GM19238 (cell line): Measurements from ENCODE around the gene ECSIT.
"Not testable (repeated sequence)": the region's sequence is repeated elsewhere in the genome, so short reads cannot be mapped to it uniquely, and the experiment has no call there.

Source experiments
- DNase-seq: peaks from one replicate; pipeline ENCODE4 v3.0.0; 2011; ENCODE audit warnings: low spot score; ENCODE audit not compliant: insufficient read length

Gene ECSIT

DNA sequence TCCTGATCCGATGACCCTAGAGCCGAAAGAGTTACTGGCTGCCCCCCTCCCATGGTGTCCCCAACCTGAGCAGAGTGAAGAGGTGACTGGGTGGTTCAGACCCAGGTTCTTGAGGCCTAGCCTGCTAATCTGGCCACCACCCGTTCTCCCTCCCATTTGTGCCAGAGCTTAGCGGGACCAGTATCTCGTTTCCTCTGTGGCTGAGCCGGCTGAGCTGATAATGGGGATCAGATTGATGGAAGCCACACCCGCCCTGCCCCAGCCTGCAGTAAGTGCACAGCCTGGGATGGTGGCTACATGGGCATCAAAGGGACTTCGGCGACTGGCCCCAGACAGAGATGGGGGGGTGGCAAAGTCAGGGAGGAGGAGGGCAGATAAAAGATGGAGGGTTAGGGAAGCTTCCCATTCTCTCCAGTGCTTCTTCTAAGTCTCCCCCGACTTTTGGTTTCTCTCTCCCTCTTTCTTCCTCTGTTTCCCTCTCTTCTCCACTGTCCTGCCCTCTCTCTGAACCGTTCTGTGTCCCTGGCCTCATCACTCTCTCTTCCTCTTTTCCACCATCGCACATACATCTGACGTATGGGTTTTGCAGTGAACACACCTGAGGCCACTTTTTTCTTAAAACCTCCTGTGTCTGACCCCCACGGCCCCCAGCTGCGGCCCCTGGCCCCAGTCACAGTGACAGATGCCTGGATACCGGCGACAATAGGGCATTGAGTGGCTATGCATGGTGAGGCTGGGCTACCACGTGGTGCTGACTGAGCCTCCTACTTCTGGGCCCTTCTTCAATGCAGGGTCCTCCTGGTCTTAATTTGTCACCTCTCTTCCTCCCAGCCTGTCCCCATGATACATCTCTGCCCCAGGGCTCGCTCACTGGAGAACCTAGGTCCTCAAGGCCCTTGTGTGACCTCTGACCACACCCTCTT, 50.5 kb downstream of the ECSIT start:
- no peak for DNase-seq

DNA sequence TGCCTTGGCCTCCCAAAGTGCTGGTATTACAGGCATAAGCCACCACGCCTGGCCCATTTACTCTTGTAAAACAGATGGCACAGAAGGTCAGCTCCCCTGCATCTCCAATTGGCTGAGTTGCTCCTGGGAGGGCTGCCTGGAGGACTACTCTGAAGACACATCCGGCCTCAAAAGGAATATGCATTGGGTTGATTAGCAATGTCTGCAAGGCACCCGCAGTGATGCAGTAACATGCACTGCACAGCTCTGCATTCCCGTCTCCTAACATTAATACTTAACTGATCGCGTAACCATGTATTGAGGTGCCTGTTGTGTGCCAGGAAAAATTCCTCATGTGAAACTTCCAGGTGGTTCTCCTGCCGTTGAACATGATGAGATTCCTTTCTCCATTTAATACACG, 53.1 kb downstream of the ECSIT start:
- DNase-seq: no peak

DNA sequence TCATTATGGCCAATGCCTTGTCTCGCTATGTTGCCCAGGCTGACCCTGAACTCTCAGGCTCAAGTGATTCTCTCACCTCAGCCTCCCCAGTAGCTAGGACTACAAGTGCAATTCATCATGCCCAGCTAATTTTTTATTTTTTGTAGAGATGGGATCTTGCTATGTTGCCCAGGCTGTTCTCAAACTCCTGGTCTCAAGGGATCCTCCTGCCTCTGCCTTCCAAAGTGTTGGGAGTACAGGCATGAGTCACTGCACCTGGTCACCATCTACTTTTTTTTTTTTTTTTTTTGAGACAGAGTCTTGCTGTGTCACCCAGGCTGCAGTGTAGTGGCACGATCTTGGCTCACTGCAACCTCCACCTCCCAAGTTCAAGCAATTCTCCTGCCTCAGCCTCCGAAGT, 53.6 kb downstream of the ECSIT start:
- DNase-seq: not testable (repeated sequence)

DNA sequence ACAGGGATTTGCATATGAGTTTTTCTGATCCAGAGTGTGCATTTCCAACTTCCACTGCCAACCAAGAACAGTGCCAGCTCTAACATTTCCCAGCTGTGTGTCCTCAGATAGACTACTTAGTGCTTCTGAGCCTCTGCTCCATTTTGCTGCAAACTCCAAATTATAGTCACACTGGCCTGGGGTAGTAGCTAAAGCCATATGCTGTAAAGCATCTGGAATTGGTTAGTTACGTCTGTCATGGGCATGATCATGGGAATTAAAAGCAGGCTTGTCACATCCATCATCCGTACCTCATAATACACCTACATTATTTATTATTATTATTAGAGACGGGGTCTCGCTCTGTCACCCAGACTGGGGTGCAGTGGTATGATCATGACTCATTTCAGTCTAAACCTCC, 55.2 kb downstream of the ECSIT start:
- DNase-seq: no peak

DNA sequence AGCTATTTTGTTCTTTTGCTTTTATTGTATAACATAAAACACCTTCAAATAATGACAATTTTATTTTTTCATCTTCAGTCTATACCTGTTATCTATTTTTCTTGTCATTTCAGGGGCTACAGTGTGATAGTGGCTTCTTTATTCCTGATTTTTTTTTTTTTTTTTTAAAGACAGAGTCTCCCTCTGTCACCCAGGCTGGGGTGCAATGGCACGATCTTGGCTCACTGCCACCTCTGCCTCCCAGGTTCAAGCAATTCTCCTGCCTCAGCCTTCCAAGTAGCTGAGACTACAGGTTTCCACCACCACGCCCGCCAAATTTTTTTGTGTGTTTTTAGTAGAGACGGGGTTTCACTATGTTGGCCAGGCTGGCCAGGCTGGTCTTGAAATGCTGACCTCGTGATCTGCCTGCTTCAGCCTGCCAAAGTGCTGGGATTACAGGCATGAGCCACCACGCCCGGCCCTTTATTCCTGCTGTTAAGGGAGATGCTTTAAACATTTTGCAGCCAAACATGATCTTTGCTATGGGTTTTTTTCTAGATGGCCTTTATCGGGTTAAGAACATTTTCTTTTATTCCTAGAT, 60.6 kb downstream of the ECSIT start:
- DNase-seq: not testable (repeated sequence)

DNA sequence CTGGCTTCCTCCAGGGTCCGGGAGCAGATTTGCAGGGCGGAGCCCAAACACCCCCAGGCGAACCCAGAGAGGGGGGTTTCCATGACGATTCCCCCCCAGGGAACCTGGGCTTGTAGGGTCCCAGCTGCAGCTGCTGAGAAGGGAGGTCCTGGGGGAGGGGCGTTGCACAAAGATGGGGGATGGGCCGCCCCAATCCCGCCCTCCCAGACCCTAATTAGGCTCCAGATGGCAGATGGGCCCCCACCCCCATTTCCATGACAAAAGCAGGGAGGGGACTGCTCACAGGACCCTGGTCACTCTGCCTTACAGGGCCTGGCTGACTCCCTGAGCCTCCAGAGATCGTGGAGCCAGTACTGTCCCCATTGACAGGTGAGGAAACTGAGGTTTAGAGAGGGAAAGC, 63.3 kb downstream of the ECSIT start:
- no peak for DNase-seq

DNA sequence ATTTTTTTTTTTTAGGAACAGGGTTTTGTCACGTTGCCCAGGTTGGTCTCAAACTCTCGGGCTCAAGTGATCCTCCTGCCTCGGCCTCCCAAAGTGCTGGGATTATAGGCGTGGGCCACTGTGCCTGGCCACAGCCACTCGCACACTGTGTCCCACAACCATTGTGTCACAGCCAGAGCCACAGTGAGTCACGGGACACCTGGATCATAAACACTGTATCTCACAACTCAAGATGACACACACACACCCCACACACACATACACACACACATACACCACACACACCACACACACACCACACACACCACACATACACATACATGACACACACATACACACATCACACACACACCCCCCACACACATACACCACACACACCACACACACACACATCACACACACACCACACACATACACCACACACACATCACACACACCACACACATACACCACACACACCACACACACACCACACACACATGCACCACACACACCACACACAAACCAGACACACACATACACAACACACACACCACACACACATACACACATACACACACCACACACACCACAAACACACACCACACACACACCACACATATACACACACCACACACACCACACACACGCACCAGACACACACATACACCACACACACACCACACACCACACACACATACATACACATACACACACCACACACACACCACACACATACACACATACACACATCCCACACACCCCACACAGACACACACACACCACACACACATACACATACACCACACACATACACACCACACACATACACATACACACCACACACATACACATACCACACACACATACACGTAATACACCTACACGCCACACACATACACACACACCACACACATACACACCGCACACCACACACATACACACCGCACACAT, 64.3 kb downstream of the ECSIT start:
- DNase-seq: no peak

DNA sequence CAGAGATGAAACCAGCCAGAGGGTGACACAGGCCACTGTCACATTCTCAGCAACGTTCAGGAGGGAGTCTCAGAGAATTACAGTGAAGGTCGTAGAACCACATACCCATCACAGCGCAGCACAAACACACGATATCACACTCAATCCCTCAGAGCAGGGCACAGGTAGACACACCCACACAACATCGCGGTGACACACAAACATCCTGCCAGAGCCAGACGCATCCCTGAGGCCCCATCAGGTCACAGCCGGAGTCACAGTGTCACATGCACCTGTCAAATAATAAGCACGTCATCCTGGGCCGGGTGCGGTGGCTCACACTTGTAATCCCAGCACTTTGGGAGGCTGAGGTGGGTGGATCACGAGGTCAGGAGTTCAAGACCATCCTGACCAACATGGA, 65.5 kb downstream of the ECSIT start:
- no peak for DNase-seq

DNA sequence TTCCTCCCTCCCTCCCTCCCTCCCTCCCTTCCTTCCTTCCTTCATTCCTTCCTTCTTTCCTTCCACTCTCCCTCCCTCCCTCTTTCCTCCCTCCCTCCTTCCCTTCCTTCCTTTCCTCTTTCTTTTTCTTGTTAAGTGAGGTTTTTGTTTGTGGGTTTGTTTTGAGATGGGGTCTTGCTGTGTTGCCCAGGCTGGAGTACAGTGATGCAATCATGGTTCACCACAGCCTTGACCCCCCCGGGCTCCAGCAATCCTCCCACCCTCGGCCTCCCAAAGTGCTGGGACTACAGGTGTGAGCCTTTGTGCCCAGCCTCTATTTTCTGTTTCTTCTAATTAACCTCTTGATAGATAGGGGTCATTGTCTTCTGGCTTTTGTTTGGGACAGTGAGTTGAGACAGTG, 67.5 kb downstream of the ECSIT start:
- no peak for DNase-seq

DNA sequence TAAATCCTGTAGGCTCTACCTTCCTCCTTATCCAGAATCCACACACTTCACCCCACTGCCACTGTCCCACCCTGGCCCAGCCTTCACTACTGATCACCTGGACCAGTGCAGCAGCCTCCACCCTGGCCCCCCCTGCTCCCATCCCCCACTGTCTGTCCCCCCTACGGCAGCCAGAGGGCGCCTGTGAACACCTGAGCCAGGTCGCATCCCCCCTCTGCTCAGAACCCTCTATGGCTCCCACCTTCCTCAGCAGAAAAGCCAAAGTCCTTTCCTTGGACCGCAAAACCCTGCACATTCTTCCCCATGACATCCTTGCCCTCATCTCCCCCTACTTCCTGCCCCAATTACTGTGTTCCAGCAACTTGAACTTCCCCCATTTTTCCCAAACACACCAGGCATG, 68.7 kb downstream of the ECSIT start:
- DNase-seq: no peak

DNA sequence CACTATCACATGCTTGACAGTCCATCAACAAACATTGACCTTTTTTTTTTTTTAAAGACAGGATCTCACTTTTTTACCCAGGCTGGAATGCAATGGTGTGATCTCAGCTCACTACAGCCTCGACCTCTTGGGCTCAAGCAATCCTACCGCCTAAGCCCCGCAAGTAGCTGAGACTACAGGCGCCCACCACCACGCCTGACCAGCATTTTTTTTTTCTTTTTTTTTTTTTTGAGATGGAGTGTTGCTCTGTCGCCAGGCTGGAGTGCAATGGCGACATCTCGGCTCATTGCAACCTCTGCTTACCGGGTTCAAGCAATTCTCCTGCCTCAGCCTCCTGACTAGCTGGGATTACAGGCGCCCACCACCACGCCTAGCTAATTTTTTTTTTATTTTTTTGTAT, 70.0 kb downstream of the ECSIT start:
- not testable (repeated sequence) for DNase-seq

DNA sequence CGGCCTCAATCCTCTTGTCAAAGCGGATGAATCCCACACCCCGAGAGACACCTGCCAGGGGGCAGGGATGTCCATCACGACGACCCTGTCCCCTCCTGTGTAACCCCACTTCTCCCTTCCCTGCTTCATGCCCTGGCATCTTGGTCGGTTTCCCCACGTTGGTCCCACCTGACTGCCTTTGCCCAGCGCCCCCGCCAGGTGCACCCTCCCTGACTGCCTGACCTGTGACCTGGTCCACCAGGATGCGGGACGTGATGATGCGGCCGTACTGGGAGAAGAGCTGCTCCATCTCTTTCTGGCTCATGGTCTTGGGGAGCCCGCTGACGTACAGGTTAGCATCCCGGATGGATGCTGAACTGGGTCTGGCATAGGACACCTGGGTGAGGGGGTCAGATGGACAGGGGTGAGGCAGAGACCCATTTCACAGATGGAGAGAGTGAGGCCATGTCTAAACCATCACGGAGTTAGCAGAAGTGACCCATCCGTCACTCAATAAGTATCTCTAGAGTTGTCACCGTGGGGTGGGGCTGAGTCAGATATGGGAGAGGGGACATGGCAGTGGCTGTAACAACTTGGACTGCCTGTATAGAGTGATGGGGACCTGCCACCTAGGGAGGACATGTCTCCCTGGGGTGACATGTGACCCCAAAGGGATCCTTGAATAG, 70.6 kb downstream of the ECSIT start:
- no peak for DNase-seq

DNA sequence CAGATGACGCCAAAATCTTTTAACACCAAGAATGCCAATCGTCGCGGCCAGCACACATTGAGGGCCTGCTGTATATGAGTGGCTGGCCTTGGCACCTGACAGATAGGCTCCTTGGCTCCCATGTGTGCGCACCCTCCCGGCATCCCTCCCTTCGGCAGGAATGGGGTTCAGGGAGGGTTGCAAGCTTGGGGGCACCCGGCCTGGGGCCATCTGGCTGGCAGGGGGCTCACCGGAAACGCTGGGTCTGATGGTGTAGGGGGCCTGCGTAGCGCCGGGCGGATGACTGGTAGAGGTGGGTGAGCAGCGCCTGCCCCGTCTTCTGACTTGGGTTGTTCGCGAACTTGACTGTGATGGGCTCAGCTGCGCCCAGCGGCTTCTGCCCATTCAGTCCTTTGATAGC, 71.1 kb downstream of the ECSIT start:
- no peak for DNase-seq

DNA sequence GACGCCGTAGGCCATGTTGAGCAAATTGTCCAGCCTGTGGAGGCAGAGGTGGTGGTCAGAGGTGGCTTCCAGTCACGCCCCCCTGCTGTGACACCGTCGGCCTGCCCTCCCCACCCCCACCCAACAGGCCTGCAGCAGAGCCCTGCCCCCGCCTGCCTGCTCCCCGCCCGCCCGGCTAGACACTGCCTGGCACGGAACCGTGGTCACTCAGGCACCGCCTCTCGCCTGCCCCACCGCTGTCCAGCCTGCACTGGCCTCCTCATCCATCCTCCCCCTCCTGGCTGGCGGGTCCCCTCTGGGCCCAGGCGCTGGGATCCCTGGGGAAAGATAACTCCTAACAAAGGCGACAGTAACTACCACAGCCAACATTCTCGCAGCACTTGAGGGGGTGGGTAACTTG, 71.8 kb downstream of the ECSIT start:
- no peak for DNase-seq

DNA sequence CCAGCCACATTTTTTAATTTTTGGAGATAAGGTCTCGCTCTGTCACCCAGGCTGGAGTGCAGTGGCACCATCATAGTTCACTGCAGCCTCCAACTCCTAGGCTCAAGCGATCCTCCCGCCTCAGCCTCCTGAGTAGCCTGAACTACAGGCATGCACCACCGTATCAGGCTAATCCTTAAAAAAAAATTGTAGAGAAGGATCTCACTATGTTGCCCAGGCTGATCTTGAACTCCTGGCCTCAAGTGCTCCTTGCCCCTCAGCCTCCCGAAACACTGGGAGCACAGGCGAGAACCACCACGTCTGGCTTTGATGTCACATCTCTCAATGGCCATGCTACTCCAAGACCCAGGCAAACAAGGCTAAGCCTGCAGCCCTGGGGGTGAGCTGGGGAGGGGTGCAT, 72.3 kb downstream of the ECSIT start:
- no peak for DNase-seq
